Urinary bladder (tissue), 4 donors: ENCODE results near the gene RPL18. TPM values are rescaled to one million over a fixed set of nuclear protein-coding genes. Genes with fewer than 3 reads are reported as not detected.
A peak's percentile ranks its signal among the peaks of the same experiment; 100 is the strongest.
"Not testable (repeated sequence)": the region's sequence is repeated elsewhere in the genome, so short reads cannot be mapped to it uniquely, and the experiment has no call there.

Experiments
- DNase-seq: peaks from one replicate; pipeline ENCODE4 v3.0.0-alpha.2; 2015; ENCODE audit errors: extremely low spot score
- H3K27ac ChIP-seq: one replicate; pipeline ENCODE4 v1.5.1; 2013; ENCODE audit warnings: low read depth, mild to moderate bottlenecking, moderate library complexity
- H3K36me3 ChIP-seq: one replicate; pipeline ENCODE4 v1.6.1; 2013; ENCODE audit warnings: mild to moderate bottlenecking, moderate library complexity; ENCODE audit not compliant: insufficient read depth
- H3K4me1 ChIP-seq: one replicate; pipeline ENCODE4 v1.6.1; 2013; ENCODE audit warnings: mild to moderate bottlenecking, moderate library complexity; ENCODE audit not compliant: insufficient read depth
- H3K4me3 ChIP-seq: one replicate; pipeline ENCODE4 v1.5.1; 2013; ENCODE audit warnings: low read depth, low read length
- whole genome bisulfite sequencing: extraction: QIAGEN DNeasy Blood & Tissue Kit; methylation state at CpG from one replicate; pipeline ENCODE4 v1.1.7; 2013; 5-methylcytosine and 5-hydroxymethylcytosine counted together
- polyA plus RNA-seq: library from polyadenylated mRNA; stranded (reverse); fragments of 200-250 nt; gene quantifications from one replicate; pipeline ENCODE4 v1.2.3, GENCODE V29; 2013
- total RNA-seq: library from RNA; depleted of rRNA; stranded (reverse); fragments of >200 nt; gene quantifications from one replicate; pipeline ENCODE4 v1.2.3, GENCODE V29; 2014
- donor health status: healthy with polysubstance abuse.
- donor health status: healthy.

RPL18 gene
- total RNA-seq, result 1,113 TPM
- 2,167 TPM for polyA plus RNA-seq

DNA sequence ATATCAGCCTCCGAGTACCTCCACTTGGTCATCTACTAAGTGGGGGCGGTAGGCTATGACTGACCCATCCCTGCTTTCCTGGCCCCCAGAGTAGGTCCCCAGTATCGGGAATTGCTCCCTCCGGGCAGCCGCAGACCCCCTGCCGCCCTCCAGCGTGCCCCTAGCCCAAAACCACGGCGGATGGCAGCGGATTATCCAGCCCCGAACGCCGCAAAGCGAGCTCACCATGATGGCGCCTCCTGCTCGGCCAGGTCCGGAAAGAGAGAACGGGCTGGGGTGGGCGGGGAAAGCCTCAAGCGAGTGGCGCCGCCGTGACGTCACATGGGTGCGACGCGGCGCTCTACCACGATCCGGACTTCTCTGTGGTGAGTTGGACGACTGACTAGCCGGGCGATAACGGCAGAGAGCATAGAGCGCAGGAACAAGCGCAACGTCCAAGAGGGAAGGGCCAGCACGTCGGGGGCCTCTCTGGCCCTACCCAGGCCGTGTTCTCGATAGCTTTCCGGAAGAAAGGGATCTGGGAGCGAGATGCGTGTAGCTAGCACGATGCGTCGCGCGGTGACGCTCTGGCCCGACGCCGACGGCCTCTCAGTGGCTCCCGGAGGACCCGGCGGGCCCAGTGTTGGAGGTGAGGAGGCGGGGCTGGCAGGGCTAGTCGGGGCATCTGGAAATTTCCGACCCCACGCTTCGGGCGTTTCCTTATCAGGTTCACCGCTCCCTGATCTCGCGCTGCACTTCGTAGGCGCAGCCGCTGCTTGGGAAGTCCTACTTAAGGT lies at the start of gene RPL18, which contains the start of gene SPHK2:
Gene RPL18 (minus strand): TSS at position 263 of the 776 bp plus-strand sequence. CDS start 35 bp downstream, at position 228.
Gene SPHK2 (plus strand): TSS at position 591 of the 776 bp plus-strand sequence. CDS start 1,009 bp downstream, outside the sequence.
- WGBS, result under 1% methylated on average over 69 of the region's 69 CpGs
- peak within 1 kb of the TSS; percentile 63 for H3K4me3 ChIP-seq
- no peaks in the 10 kb centered on the region for H3K4me1 ChIP-seq
- no peaks in the 10 kb centered on the region for H3K36me3 ChIP-seq
- H3K27ac ChIP-seq, result peak within 1 kb of the TSS; percentile 94
- DNase-seq, result peak; percentile 98

GRCh38 chr19:48668761-48669160 lies 49.8 kb upstream of the RPL18 start:
- H3K27ac ChIP-seq, result no peak overlapping the region
- no peaks in the 10 kb centered on the region for H3K36me3 ChIP-seq
- 99% methylated on average over 2 of the region's 2 CpGs for WGBS
- no peaks in the 10 kb centered on the region for H3K4me1 ChIP-seq
- no peak overlapping the region for H3K4me3 ChIP-seq
- no peak for DNase-seq

DNA sequence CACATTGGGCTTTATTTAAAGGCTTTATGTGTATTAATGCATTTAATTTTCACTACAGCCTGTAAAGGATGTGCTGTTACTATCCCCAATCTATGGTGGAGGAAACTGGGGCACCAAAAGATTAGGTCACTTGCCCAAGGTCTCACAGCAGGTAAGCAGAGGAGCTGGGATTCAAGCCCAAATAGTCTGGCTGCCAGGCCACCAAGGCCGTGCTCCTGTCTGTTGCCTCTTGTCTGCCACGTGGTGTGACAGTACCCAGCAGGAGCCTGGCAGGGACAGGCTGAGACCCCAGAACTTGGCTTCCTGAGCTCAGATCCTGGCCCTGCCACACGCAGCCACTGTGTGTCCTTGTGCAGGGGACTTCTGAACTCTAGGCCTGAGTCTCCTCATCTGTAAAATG lies 49.4 kb upstream of the RPL18 start:
- no peak for DNase-seq
- WGBS, result 84% methylated on average over 3 of the region's 3 CpGs

GRCh38 chr19:48665786-48666185 lies 46.8 kb upstream of the RPL18 start:
- no peak overlapping the region for H3K4me3 ChIP-seq
- H3K27ac ChIP-seq, result no peak overlapping the region
- 73% methylated on average over 6 of the region's 6 CpGs for WGBS
- no peaks in the 10 kb centered on the region for H3K36me3 ChIP-seq
- no peaks in the 10 kb centered on the region for H3K4me1 ChIP-seq
- DNase-seq, result no peak

More for the DNA sequence above, 49.4 kb upstream of the RPL18 start:
- Histone ChIP-seq H3K36me3 (no peaks in the 10 kb centered on the region), H3K4me1 (no peaks in the 10 kb centered on the region), H3K4me3 (no peak overlapping the region), H3K27ac (no peak overlapping the region)

GRCh38 chr19:48664476-48664875 lies 45.5 kb upstream of the RPL18 start:
- no peak for DNase-seq
- Histone ChIP-seq H3K4me1 (no peaks in the 10 kb centered on the region), H3K36me3 (no peaks in the 10 kb centered on the region), H3K27ac (no peak overlapping the region), H3K4me3 (no peak overlapping the region)
- 77% methylated on average over 14 of the region's 14 CpGs for WGBS

DNA sequence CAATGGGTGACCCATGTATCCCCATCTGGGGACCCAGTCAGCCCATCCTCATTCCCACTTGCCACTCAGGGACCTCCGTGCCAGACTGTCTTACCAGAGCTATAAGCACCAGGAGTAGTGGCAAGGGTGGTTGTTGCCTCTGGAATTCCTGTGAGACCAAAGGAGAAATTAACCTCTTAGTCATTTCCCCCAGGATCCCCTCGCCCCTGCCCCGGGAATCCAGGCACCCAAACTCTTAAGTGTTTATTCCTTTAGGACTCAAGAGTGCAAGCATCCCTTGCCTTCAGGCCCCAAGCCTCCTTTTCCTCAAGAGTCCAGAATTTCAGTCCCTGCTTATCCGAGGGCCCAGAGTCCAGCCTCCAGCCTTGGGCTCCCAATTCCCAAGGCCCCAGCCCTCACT lies 44.7 kb upstream of the RPL18 start:
- no peaks in the 10 kb centered on the region for H3K36me3 ChIP-seq
- H3K27ac ChIP-seq, result no peak overlapping the region
- no peak for DNase-seq
- no peaks in the 10 kb centered on the region for H3K4me1 ChIP-seq
- H3K4me3 ChIP-seq, result no peak overlapping the region
- WGBS, result 90% methylated on average over 4 of the region's 4 CpGs

- Histone ChIP-seq H3K4me3 (no peak overlapping the region), H3K36me3 (no peaks in the 10 kb centered on the region), H3K4me1 (no peaks in the 10 kb centered on the region), H3K27ac (no peak overlapping the region)
- DNase-seq, result no peak
- 91% methylated on average over 50 of the region's 50 CpGs for WGBS
Observed at GRCh38 chr19:48661711-48662090, 42.7 kb upstream of the RPL18 start.

GRCh38 chr19:48660852-48661710 lies 42.1 kb upstream of the RPL18 start:
- H3K27ac ChIP-seq, result no peak overlapping the region
- no peaks in the 10 kb centered on the region for H3K36me3 ChIP-seq
- DNase-seq, result no peak
- H3K4me1 ChIP-seq, result no peaks in the 10 kb centered on the region
- 69% methylated on average over 35 of the region's 35 CpGs for WGBS
- no peak overlapping the region for H3K4me3 ChIP-seq

DNA sequence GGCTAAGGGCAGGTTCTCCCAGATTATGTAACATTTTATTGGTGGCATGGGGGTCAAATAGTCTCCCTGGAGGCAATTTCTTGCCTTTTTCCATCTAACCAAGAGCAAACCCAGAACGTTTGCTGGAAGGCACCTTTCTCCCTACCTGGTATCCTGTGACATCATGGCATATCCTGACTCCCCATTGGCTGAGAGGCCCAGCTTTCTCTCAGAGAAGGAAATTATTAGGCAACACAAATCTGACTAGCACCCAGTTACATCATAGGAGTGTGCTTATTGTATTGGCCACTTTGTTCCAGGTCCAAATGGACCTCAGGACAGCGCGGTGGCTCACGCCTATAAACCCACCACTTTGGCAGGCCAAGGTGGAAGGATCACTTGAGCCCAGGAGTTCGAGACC lies 40.8 kb upstream of the RPL18 start:
- Histone ChIP-seq H3K4me3 (no peak overlapping the region), H3K36me3 (no peaks in the 10 kb centered on the region), H3K27ac (no peak overlapping the region), H3K4me1 (no peaks in the 10 kb centered on the region)
- DNase-seq, result no peak
- WGBS, result 78% methylated on average over 5 of the region's 5 CpGs

DNA sequence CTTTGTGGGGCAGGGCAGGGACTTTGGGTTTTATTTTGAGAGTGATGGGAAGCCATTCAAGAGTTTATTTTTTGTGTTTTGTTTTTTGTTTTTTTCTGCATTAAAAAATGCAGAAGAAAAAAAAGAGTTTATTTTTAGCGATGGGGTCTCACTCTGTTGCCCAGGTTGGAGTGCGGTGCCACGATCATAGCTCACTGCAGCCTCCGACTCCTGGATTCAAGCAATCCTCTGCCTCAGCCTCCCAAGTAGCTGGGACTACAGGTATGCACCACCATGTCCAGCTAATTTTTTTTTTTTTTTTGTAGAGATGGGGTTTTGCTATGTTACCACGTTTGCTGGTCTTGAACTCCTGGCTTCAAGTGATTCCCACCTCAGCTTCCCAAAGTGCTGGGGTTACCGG lies 39.5 kb upstream of the RPL18 start:
- no peaks in the 10 kb centered on the region for H3K36me3 ChIP-seq
- no peaks in the 10 kb centered on the region for H3K4me1 ChIP-seq
- no peak overlapping the region for H3K27ac ChIP-seq
- no peak overlapping the region for H3K4me3 ChIP-seq
- WGBS, result 94% methylated on average over 6 of the region's 6 CpGs
- no peak for DNase-seq

- 94% methylated on average over 5 of the region's 5 CpGs for WGBS
- not testable (repeated sequence) for H3K36me3 ChIP-seq, H3K4me3 ChIP-seq, DNase-seq, H3K4me1 ChIP-seq, H3K27ac ChIP-seq
Observed at GRCh38 chr19:48657828-48658227, 38.9 kb upstream of the RPL18 start.

- H3K4me1 ChIP-seq, result no peaks in the 10 kb centered on the region
- H3K36me3 ChIP-seq, result no peaks in the 10 kb centered on the region
- no peak overlapping the region for H3K4me3 ChIP-seq
- no peak for DNase-seq
- H3K27ac ChIP-seq, result no peak overlapping the region
- 40% methylated on average over 16 of the region's 16 CpGs for WGBS
Observed at GRCh38 chr19:48656840-48657474, 38.0 kb upstream of the RPL18 start.

DNA sequence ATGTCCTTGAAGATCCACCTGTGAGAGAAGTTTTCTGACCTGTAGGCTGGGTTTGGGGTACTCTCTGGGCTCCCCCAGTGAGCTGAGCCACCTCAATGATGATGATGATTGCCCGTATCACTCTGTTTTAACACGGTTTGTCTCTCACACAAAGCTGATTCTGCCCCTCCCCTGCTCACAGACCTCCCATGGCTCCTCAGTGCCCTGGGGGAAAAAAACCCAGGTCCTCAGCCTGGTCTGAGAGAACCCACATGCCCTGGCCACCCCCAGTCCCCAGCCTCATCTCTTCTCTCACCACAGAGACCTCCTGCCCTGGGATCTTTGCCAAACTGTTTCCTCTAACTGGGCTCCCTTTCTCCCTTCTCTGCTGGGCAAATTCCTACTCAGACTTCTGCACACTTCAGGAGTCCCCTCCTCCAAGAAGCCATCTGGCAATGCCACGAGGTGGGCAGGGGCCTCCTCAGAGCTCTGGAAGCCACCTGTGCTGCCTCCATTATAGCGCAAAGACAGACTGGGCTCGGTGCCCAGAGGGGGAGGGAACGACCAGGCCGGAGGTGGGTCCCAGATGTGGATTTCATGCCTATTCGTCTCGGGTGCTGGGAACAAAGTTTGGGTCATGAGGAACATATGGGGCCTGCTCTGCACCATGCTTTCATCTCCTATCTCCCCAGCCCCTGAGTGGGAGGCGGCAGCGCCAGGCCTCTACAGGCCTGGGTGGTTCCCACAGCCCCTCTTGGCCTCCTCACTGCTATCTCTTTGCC lies 35.5 kb upstream of the RPL18 start:
- Histone ChIP-seq H3K4me3 (no peak overlapping the region), H3K27ac (no peak overlapping the region), H3K36me3 (no peaks in the 10 kb centered on the region), H3K4me1 (no peaks in the 10 kb centered on the region)
- DNase-seq, result no peak
- 37% methylated on average over 11 of the region's 11 CpGs for WGBS
